HG03442 (cell line): ENCODE data around the gene CYP11A1.

Experiments used
- ATAC-seq: cut with Tn5 transposase; IDR thresholded peaks from one replicate; pipeline ENCODE4 v1.9.1; 2021; ENCODE audit warnings: mild to moderate bottlenecking, moderate library complexity; ENCODE audit not compliant: unreplicated experiment

Gene CYP11A1

GRCh38 chr15:74306781-74307217 lies 60.6 kb downstream of the CYP11A1 start:
- ATAC-seq: no peak

GRCh38 chr15:74305687-74306086 lies 61.8 kb downstream of the CYP11A1 start:
- ATAC-seq: no peak

- no peak for ATAC-seq
Measured at GRCh38 chr15:74304431-74304830, 63.0 kb downstream of the CYP11A1 start.

GRCh38 chr15:74303741-74304309 lies 63.6 kb downstream of the CYP11A1 start:
- ATAC-seq: no peak

GRCh38 chr15:74302821-74303359 lies 64.6 kb downstream of the CYP11A1 start:
- ATAC-seq: no peak

GRCh38 chr15:74301583-74302361 lies 65.7 kb downstream of the CYP11A1 start:
- ATAC-seq: no peak

- no peak for ATAC-seq
Measured at GRCh38 chr15:74300057-74300795, 67.2 kb downstream of the CYP11A1 start.

- no peak for ATAC-seq
Measured at GRCh38 chr15:74297887-74298286, 69.6 kb downstream of the CYP11A1 start.

GRCh38 chr15:74295800-74296199 lies 71.6 kb downstream of the CYP11A1 start:
- no peak for ATAC-seq

- ATAC-seq: no peak
Measured at GRCh38 chr15:74294010-74294409, 73.4 kb downstream of the CYP11A1 start.

GRCh38 chr15:74293021-74293810 lies 74.2 kb downstream of the CYP11A1 start:
- ATAC-seq: no peak

- no peak for ATAC-seq
Measured at GRCh38 chr15:74291101-74292071, 76.1 kb downstream of the CYP11A1 start.

- no peak for ATAC-seq
Measured at GRCh38 chr15:74290645-74291044, 76.8 kb downstream of the CYP11A1 start.

GRCh38 chr15:74289671-74290070 lies 77.8 kb downstream of the CYP11A1 start:
- no peak for ATAC-seq
